PFSK-1 (cell line): ENCODE results near the gene GFRA1.

ENCODE experiments used
- FOXP2 ChIP-seq: optimal IDR thresholded peaks from 2 replicates; pipeline ENCODE3; 2011; ENCODE audit warnings: borderline replicate concordance, control low read depth, inconsistent platforms; ENCODE audit not compliant: insufficient read depth; ENCODE audit errors: extremely low read length, extremely low read depth
- POLR2AphosphoS5 ChIP-seq: IDR thresholded peaks from 2 replicates; pipeline ENCODE4 v1.6.1; 2012; ENCODE audit warnings: low read depth, mild to moderate bottlenecking, control low read depth, low read length, moderate library complexity
- REST ChIP-seq, 2 experiments: IDR thresholded peaks; 2 replicates each; pipeline versions ENCODE4 v1.6.1 to v1.8.0; 2011 to 2012; ENCODE audit warnings: low read depth in 2 of 2, low read length in 2 of 2, control low read depth in 1 of 2, inconsistent platforms in 1 of 2, mild to moderate bottlenecking in 1 of 2, moderate library complexity in 1 of 2; ENCODE audit not compliant: insufficient read depth in 1 of 2
- SIN3A ChIP-seq: IDR thresholded peaks from 2 replicates; pipeline ENCODE4 v1.6.1; 2012; ENCODE audit warnings: mild to moderate bottlenecking, low read length, moderate library complexity, borderline replicate concordance; ENCODE audit not compliant: insufficient read depth
- TAF1 ChIP-seq: IDR thresholded peaks from 2 replicates; pipeline ENCODE4 v1.6.1; 2012; ENCODE audit warnings: low read length, control low read depth, borderline replicate concordance; ENCODE audit not compliant: insufficient read depth

GFRA1 gene

GRCh38 chr10:116044801-116045248 lies 228.2 kb downstream of the GFRA1 start:
- TF ChIP-seq TAF1 (no peak), POLR2AphosphoS5 (no peak), FOXP2 (no peak), SIN3A (no peak), REST (IDR thresholded peaks at IDR 0.05; ENCODE audit: insufficient read depth in 1 of 2, low read depth in 2 of 2, low read length in 2 of 2) (no peak)

GRCh38 chr10:116043861-116044260 lies 229.1 kb downstream of the GFRA1 start:
- no peak for TF ChIP-seq REST (IDR thresholded peaks at IDR 0.05; ENCODE audit: insufficient read depth in 1 of 2, low read depth in 2 of 2, low read length in 2 of 2)
- no peak for TF ChIP-seq POLR2AphosphoS5
- no peak for TF ChIP-seq SIN3A
- no peak for TF ChIP-seq TAF1
- no peak for TF ChIP-seq FOXP2

DNA sequence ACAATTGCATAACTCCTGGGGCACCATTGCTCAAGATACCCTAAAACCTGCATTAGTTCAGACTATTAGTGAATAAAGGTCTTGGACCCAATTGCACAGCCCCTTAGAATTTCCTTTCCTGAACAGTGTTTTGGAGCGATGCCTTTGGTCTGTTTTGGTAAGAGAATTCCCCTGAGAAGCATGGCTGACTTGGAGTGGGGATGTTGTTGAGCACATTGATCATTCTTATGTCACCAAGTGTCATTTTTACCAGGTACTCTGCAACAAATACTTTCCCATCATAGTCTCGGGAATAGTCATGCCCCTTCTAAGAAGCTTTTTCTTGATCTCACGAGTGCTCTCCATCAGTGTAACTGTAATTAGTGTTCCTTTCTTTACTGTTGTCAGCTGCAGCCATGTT lies 229.7 kb downstream of the GFRA1 start:
- TF ChIP-seq REST (IDR thresholded peaks at IDR 0.05; ENCODE audit: insufficient read depth in 1 of 2, low read depth in 2 of 2, low read length in 2 of 2) (no peak), TAF1 (no peak), SIN3A (no peak), FOXP2 (no peak), POLR2AphosphoS5 (no peak)

- TF ChIP-seq SIN3A, result no peak
- no peak for TF ChIP-seq POLR2AphosphoS5
- TF ChIP-seq REST (IDR thresholded peaks at IDR 0.05; ENCODE audit: insufficient read depth in 1 of 2, low read depth in 2 of 2, low read length in 2 of 2), result no peak
- TF ChIP-seq FOXP2, result no peak
- no peak for TF ChIP-seq TAF1
These were observed 231.1 kb downstream of the GFRA1 start for GRCh38 chr10:116041948-116042347.

GRCh38 chr10:116039612-116040011 lies 233.4 kb downstream of the GFRA1 start:
- no peak for TF ChIP-seq FOXP2
- TF ChIP-seq REST (IDR thresholded peaks at IDR 0.05; ENCODE audit: insufficient read depth in 1 of 2, low read depth in 2 of 2, low read length in 2 of 2), result no peak
- TF ChIP-seq SIN3A, result no peak
- TF ChIP-seq POLR2AphosphoS5, result no peak
- TF ChIP-seq TAF1, result no peak
